ENCODE data around the gene RASA4B. TPM values are rescaled to one million over a fixed set of nuclear protein-coding genes. Genes with fewer than 3 reads are reported as not detected.

RASA4B gene
- total RNA-seq, 1 donor from 2014 or later, result 22.6 TPM

GRCh38 chr7:102471791-102472125 lies 45.8 kb downstream of the RASA4B start:
- DNase-seq, result no peak
- Histone ChIP-seq H3K9me3 (no peaks in the 10 kb centered on the region), H3K36me3 (peaks cover 63% of the 10 kb centered on the region), H3K27ac (no peak overlapping the region), H3K27me3 (ENCODE audit: low read depth) (no peaks in the 10 kb centered on the region), H3K4me3 (no peak overlapping the region), H3K4me1 (peaks cover under 1% of the 10 kb centered on the region)
- no peak for TF ChIP-seq CTCF (IDR thresholded peaks at IDR 0.05)
- intact Hi-C loops (cut with DNase I), result no loop called here
- ATAC-seq, result no peak

GRCh38 chr7:102469972-102470825 lies 47.4 kb downstream of the RASA4B start:
- intact Hi-C loops (cut with DNase I), result no loop called here
- Histone ChIP-seq H3K9me3 (no peaks in the 10 kb centered on the region), H3K4me3 (no peak overlapping the region), H3K27ac (no peak overlapping the region), H3K27me3 (ENCODE audit: low read depth) (no peaks in the 10 kb centered on the region), H3K4me1 (peaks cover 16% of the 10 kb centered on the region), H3K36me3 (peaks cover 55% of the 10 kb centered on the region)
- no peak for TF ChIP-seq CTCF (IDR thresholded peaks at IDR 0.05)
- no peak for DNase-seq
- no peak for ATAC-seq

- ATAC-seq (no peak), DNase-seq (no peak)
- H3K27me3 ChIP-seq (ENCODE audit: low read depth), result no peaks in the 10 kb centered on the region
- no peaks in the 10 kb centered on the region for H3K9me3 ChIP-seq
- no peak overlapping the region for H3K27ac ChIP-seq
- no peak for TF ChIP-seq CTCF (IDR thresholded peaks at IDR 0.05)
- peaks cover 52% of the 10 kb centered on the region for H3K36me3 ChIP-seq
- H3K4me3 ChIP-seq, result no peak overlapping the region
- H3K4me1 ChIP-seq, result peaks cover 17% of the 10 kb centered on the region
- intact Hi-C loops (cut with DNase I), result no loop called here
Observed at GRCh38 chr7:102469351-102469971, 48.1 kb downstream of the RASA4B start.

- no peak overlapping the region for H3K27ac ChIP-seq
- TF ChIP-seq CTCF (IDR thresholded peaks at IDR 0.05), result no peak
- ATAC-seq (no peak), DNase-seq (no peak)
- no peaks in the 10 kb centered on the region for H3K9me3 ChIP-seq
- no peak overlapping the region for H3K4me3 ChIP-seq
- no peaks in the 10 kb centered on the region for H3K27me3 ChIP-seq (ENCODE audit: low read depth)
- intact Hi-C loops (cut with DNase I), result no loop called here
- peaks cover 47% of the 10 kb centered on the region for H3K36me3 ChIP-seq
- peaks cover 22% of the 10 kb centered on the region for H3K4me1 ChIP-seq
Observed at GRCh38 chr7:102468478-102469350, 48.9 kb downstream of the RASA4B start.

Measured in lower lobe of right lung (tissue), 2 donors.